HEK293 (cell line): ENCODE measurements around the gene GPRC5B.
A peak's percentile ranks its signal among the peaks of the same experiment; 100 is the strongest.

Experiments used
- BCL11A ChIP-seq: fragments of 450-650 bp; formaldehyde crosslinking; IDR thresholded peaks from 2 replicates; pipeline ENCODE4 v1.5.1; 2016; ENCODE audit warnings: low read depth, missing biosample characterization, missing genetic modification characterization
- FEZF1 ChIP-seq: fragments of 450-650 bp; formaldehyde crosslinking; IDR thresholded peaks from 2 replicates; pipeline ENCODE4 v1.5.1; 2016; ENCODE audit warnings: missing biosample characterization, missing genetic modification characterization
- KLF1 ChIP-seq: fragments of 450-650 bp; formaldehyde crosslinking; IDR thresholded peaks from 2 replicates; pipeline ENCODE4 v1.5.1; 2016; ENCODE audit warnings: missing biosample characterization, missing genetic modification characterization
- KLF7 ChIP-seq: fragments of 450-650 bp; formaldehyde crosslinking; IDR thresholded peaks from 2 replicates; pipeline ENCODE4 v1.5.1; 2016; ENCODE audit warnings: missing biosample characterization, missing genetic modification characterization, borderline replicate concordance
- SALL2 ChIP-seq: fragments of 450-650 bp; formaldehyde crosslinking; IDR thresholded peaks from 2 replicates; pipeline ENCODE4 v1.5.0; 2017; ENCODE audit warnings: missing biosample characterization, mild to moderate bottlenecking, missing genetic modification characterization, borderline replicate concordance
- ZBTB1 ChIP-seq: fragments of 450-650 bp; formaldehyde crosslinking; IDR thresholded peaks from 2 replicates; pipeline ENCODE4 v1.5.1; 2016; ENCODE audit warnings: missing biosample characterization, missing genetic modification characterization
- ZFP37 ChIP-seq: fragments of 450-650 bp; formaldehyde crosslinking; IDR thresholded peaks from 2 replicates; pipeline ENCODE4 v1.5.1; 2016; ENCODE audit warnings: missing biosample characterization, missing genetic modification characterization
- ZIC2 ChIP-seq: fragments of 450-650 bp; formaldehyde crosslinking; IDR thresholded peaks from 2 replicates; pipeline ENCODE4 v1.5.1; 2016; ENCODE audit warnings: missing biosample characterization, missing genetic modification characterization
- ZNF202 ChIP-seq: fragments of 450-650 bp; formaldehyde crosslinking; IDR thresholded peaks from 2 replicates; pipeline ENCODE4 v1.5.1; 2016; ENCODE audit warnings: missing biosample characterization, missing genetic modification characterization, borderline replicate concordance
- ZNF23 ChIP-seq: fragments of 450-650 bp; formaldehyde crosslinking; IDR thresholded peaks from 2 replicates; pipeline ENCODE4 v1.5.1; 2016; ENCODE audit warnings: missing biosample characterization, missing genetic modification characterization, borderline replicate concordance
- ZNF248 ChIP-seq: fragments of 450-650 bp; formaldehyde crosslinking; IDR thresholded peaks from 2 replicates; pipeline ENCODE4 v1.5.1; 2017; ENCODE audit warnings: missing biosample characterization, missing genetic modification characterization
- ZNF274 ChIP-seq, 2 experiments: fragments of 200-500 bp in 1 of 2; fragments of 450-650 bp in 1 of 2; sonication (Bioruptor generic) in 1 of 2; formaldehyde crosslinking in 1 of 2; IDR thresholded peaks; 2 replicates each; pipeline versions ENCODE4 v1.5.1 to v1.6.1; 2014 to 2016; ENCODE audit warnings: borderline replicate concordance in 1 of 2, inconsistent platforms in 1 of 2, low read length in 1 of 2, missing biosample characterization in 1 of 2, missing genetic modification characterization in 1 of 2
- ZNF366 ChIP-seq: fragments of 450-650 bp; formaldehyde crosslinking; conservative IDR thresholded peaks from 2 replicates; pipeline ENCODE4 v1.5.1; 2016; ENCODE audit warnings: missing biosample characterization, missing genetic modification characterization
- ZNF37A ChIP-seq: fragments of 450-650 bp; IDR thresholded peaks from 2 replicates; pipeline ENCODE4 v1.5.1; 2018; ENCODE audit warnings: missing biosample characterization, missing genetic modification characterization
- ZNF398 ChIP-seq: fragments of 450-650 bp; formaldehyde crosslinking; IDR thresholded peaks from 2 replicates; pipeline ENCODE4 v1.5.1; 2017; ENCODE audit warnings: missing biosample characterization, missing genetic modification characterization
- ZNF423 ChIP-seq: fragments of 450-650 bp; formaldehyde crosslinking; IDR thresholded peaks from 2 replicates; pipeline ENCODE4 v1.5.1; 2016; ENCODE audit warnings: missing biosample characterization, missing genetic modification characterization
- ZNF48 ChIP-seq: fragments of 450-650 bp; formaldehyde crosslinking; IDR thresholded peaks from 2 replicates; pipeline ENCODE4 v1.5.1; 2016; ENCODE audit warnings: missing biosample characterization, missing genetic modification characterization
- ZNF514 ChIP-seq: fragments of 450-650 bp; formaldehyde crosslinking; IDR thresholded peaks from 2 replicates; pipeline ENCODE4 v1.5.1; 2016; ENCODE audit warnings: missing biosample characterization, missing genetic modification characterization
- ZNF560 ChIP-seq: fragments of 450-650 bp; formaldehyde crosslinking; IDR thresholded peaks from 2 replicates; pipeline ENCODE4 v1.5.1; 2017; ENCODE audit warnings: missing biosample characterization, missing genetic modification characterization, borderline replicate concordance
- ZNF629 ChIP-seq: fragments of 450-650 bp; formaldehyde crosslinking; IDR thresholded peaks from 2 replicates; pipeline ENCODE4 v1.5.1; 2017; ENCODE audit warnings: missing biosample characterization, missing genetic modification characterization
- ZNF660 ChIP-seq: fragments of 450-650 bp; IDR thresholded peaks from 2 replicates; pipeline ENCODE4 v1.5.1; 2018; ENCODE audit warnings: missing biosample characterization, mild to moderate bottlenecking, missing genetic modification characterization
- ZNF677 ChIP-seq: fragments of 450-650 bp; IDR thresholded peaks from 2 replicates; pipeline ENCODE4 v1.5.0; 2018; ENCODE audit warnings: missing biosample characterization, mild to moderate bottlenecking, missing genetic modification characterization, moderate library complexity
- ZNF792 ChIP-seq: fragments of 450-650 bp; formaldehyde crosslinking; IDR thresholded peaks from 2 replicates; pipeline ENCODE4 v1.5.1; 2016; ENCODE audit warnings: missing biosample characterization, missing genetic modification characterization
- ZSCAN30 ChIP-seq: fragments of 450-650 bp; IDR thresholded peaks from 2 replicates; pipeline ENCODE4 v1.5.1; 2018; ENCODE audit warnings: missing biosample characterization, mild to moderate bottlenecking, missing genetic modification characterization, moderate library complexity
- TF ChIP-seq, protein P1 (sequence below): sonication (generic); formaldehyde crosslinking; IDR thresholded peaks from 2 replicates; pipeline ENCODE4 v1.8.1; 2022; ENCODE audit warnings: mild to moderate bottlenecking, moderate library complexity, missing genetic modification reagents
- TF ChIP-seq, protein P2 (sequence below): fragments of 450-650 bp; formaldehyde crosslinking; IDR thresholded peaks from 2 replicates; pipeline ENCODE4 v1.5.1; 2016; ENCODE audit warnings: missing biosample characterization, missing genetic modification characterization
- TF ChIP-seq, protein P3 (sequence below): fragments of 450-650 bp; formaldehyde crosslinking; IDR thresholded peaks from 2 replicates; pipeline ENCODE4 v1.5.1; 2016; ENCODE audit warnings: missing biosample characterization, missing genetic modification characterization, low read depth
- TF ChIP-seq, protein P4 (sequence below): fragments of 450-650 bp; formaldehyde crosslinking; IDR thresholded peaks from 2 replicates; pipeline ENCODE4 v1.5.1; 2016; ENCODE audit warnings: missing biosample characterization, missing genetic modification characterization
- TF ChIP-seq, protein P5 (sequence below): fragments of 450-650 bp; formaldehyde crosslinking; IDR thresholded peaks from 2 replicates; pipeline ENCODE4 v1.5.1; 2016; ENCODE audit warnings: missing biosample characterization, missing genetic modification characterization
- TF ChIP-seq, protein P6 (sequence below): fragments of 450-650 bp; formaldehyde crosslinking; IDR thresholded peaks from 2 replicates; pipeline ENCODE4 v1.5.1; 2017; ENCODE audit warnings: missing biosample characterization, missing genetic modification characterization

The GPRC5B gene

GRCh38 chr16:19913340-19913645, 28.6 kb upstream of the GPRC5B start (continued):
- TF ChIP-seq, protein P1, sequence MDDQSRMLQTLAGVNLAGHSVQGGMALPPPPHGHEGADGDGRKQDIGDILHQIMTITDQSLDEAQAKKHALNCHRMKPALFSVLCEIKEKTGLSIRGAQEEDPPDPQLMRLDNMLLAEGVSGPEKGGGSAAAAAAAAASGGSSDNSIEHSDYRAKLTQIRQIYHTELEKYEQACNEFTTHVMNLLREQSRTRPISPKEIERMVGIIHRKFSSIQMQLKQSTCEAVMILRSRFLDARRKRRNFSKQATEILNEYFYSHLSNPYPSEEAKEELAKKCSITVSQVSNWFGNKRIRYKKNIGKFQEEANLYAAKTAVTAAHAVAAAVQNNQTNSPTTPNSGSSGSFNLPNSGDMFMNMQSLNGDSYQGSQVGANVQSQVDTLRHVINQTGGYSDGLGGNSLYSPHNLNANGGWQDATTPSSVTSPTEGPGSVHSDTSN (CRISPR knock-in tag) = no peak
- no peak for TF ChIP-seq ZNF274 (IDR thresholded peaks at IDR 0.05; ENCODE audit: low read length)
- TF ChIP-seq ZNF274 (tag by site-specific recombination; IDR thresholded peaks at IDR 0.05; ENCODE audit: borderline replicate concordance) = no peak
- TF ChIP-seq ZNF792 (tag by site-specific recombination) = no peak
- 0 out of 2 replicates have a peak, but pooled peaks have one; percentile 6 for TF ChIP-seq ZNF37A (tag by site-specific recombination)
- TF ChIP-seq ZIC2 (tag by site-specific recombination) = no peak
- no peak for TF ChIP-seq ZNF514 (tag by site-specific recombination)
- no peak for TF ChIP-seq ZNF202
- TF ChIP-seq, protein P2, sequence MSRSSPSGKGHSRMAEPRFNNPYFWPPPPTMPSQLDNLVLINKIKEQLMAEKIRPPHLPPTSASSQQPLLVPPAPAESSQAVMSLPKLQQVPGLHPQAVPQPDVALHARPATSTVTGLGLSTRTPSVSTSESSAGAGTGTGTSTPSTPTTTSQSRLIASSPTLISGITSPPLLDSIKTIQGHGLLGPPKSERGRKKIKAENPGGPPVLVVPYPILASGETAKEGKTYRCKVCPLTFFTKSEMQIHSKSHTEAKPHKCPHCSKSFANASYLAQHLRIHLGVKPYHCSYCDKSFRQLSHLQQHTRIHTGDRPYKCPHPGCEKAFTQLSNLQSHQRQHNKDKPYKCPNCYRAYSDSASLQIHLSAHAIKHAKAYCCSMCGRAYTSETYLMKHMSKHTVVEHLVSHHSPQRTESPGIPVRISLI (tag by site-specific recombination) = no peak
- TF ChIP-seq, protein P3, sequence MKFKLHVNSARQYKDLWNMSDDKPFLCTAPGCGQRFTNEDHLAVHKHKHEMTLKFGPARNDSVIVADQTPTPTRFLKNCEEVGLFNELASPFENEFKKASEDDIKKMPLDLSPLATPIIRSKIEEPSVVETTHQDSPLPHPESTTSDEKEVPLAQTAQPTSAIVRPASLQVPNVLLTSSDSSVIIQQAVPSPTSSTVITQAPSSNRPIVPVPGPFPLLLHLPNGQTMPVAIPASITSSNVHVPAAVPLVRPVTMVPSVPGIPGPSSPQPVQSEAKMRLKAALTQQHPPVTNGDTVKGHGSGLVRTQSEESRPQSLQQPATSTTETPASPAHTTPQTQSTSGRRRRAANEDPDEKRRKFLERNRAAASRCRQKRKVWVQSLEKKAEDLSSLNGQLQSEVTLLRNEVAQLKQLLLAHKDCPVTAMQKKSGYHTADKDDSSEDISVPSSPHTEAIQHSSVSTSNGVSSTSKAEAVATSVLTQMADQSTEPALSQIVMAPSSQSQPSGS = peak; percentile 73
- TF ChIP-seq ZNF677 (tag by site-specific recombination) = no peak
- no peak for TF ChIP-seq ZBTB1 (tag by site-specific recombination)
- no peak for TF ChIP-seq BCL11A (tag by site-specific recombination)
- 0 out of 2 replicates have a peak, but pooled peaks have one; percentile 3 for TF ChIP-seq ZNF398 (tag by site-specific recombination)
- TF ChIP-seq ZNF23 = no peak
- TF ChIP-seq, protein P4, sequence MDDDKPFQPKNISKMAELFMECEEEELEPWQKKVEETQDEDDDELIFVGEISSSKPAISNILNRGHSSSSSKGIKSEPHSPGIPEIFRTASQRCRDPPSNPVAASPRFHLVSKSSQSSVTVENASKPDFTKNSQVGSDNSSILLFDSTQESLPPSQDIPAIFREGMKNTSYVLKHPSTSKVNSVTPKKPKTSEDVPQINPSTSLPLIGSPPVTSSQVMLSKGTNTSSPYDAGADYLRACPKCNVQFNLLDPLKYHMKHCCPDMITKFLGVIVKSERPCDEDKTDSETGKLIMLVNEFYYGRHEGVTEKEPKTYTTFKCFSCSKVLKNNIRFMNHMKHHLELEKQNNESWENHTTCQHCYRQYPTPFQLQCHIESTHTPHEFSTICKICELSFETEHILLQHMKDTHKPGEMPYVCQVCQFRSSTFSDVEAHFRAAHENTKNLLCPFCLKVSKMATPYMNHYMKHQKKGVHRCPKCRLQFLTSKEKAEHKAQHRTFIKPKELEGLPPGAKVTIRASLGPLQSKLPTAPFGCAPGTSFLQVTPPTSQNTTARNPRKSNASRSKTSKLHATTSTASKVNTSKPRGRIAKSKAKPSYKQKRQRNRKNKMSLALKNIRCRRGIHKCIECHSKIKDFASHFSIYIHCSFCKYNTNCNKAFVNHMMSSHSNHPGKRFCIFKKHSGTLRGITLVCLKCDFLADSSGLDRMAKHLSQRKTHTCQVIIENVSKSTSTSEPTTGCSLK (tag by site-specific recombination) = no peak
- TF ChIP-seq, protein P5, sequence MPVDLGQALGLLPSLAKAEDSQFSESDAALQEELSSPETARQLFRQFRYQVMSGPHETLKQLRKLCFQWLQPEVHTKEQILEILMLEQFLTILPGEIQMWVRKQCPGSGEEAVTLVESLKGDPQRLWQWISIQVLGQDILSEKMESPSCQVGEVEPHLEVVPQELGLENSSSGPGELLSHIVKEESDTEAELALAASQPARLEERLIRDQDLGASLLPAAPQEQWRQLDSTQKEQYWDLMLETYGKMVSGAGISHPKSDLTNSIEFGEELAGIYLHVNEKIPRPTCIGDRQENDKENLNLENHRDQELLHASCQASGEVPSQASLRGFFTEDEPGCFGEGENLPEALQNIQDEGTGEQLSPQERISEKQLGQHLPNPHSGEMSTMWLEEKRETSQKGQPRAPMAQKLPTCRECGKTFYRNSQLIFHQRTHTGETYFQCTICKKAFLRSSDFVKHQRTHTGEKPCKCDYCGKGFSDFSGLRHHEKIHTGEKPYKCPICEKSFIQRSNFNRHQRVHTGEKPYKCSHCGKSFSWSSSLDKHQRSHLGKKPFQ (tag by site-specific recombination) = no peak
- TF ChIP-seq ZNF560 (tag by site-specific recombination) = no peak
- TF ChIP-seq ZNF48 (tag by site-specific recombination) = no peak
- TF ChIP-seq ZNF423 (tag by site-specific recombination) = no peak
- no peak for TF ChIP-seq SALL2
- no peak for TF ChIP-seq FEZF1
- 0 out of 2 replicates have a peak, but pooled peaks have one; percentile 1 for TF ChIP-seq ZNF629 (tag by site-specific recombination)
- no peak; the same call in 1 of the 2 replicates for TF ChIP-seq ZNF366 (tag by site-specific recombination)
- TF ChIP-seq KLF1 (tag by site-specific recombination) = no peak
- TF ChIP-seq KLF7 (tag by site-specific recombination) = no peak
- TF ChIP-seq ZNF660 (tag by site-specific recombination) = peak; percentile 81
- no peak for TF ChIP-seq ZNF248 (tag by site-specific recombination)
- TF ChIP-seq, protein P6, sequence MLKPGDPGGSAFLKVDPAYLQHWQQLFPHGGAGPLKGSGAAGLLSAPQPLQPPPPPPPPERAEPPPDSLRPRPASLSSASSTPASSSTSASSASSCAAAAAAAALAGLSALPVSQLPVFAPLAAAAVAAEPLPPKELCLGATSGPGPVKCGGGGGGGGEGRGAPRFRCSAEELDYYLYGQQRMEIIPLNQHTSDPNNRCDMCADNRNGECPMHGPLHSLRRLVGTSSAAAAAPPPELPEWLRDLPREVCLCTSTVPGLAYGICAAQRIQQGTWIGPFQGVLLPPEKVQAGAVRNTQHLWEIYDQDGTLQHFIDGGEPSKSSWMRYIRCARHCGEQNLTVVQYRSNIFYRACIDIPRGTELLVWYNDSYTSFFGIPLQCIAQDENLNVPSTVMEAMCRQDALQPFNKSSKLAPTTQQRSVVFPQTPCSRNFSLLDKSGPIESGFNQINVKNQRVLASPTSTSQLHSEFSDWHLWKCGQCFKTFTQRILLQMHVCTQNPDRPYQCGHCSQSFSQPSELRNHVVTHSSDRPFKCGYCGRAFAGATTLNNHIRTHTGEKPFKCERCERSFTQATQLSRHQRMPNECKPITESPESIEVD (tag by site-specific recombination) = no peak
- no peak for TF ChIP-seq ZSCAN30
- no peak for TF ChIP-seq ZFP37 (tag by site-specific recombination)
